Mucosa of stomach (tissue), 1 donor: ENCODE data around the gene HES7.
A peak's percentile ranks its signal among the peaks of the same experiment; 100 is the strongest.

Source experiments
- H3K27me3 ChIP-seq: one replicate; pipeline ENCODE4 v1.7.0; 2013; ENCODE audit warnings: mild to moderate bottlenecking, low read length; ENCODE audit not compliant: control insufficient read depth, insufficient read depth
- H3K36me3 ChIP-seq: one replicate; pipeline ENCODE4 v1.7.0; 2013; ENCODE audit warnings: low read length; ENCODE audit not compliant: control insufficient read depth, insufficient read depth
- H3K4me1 ChIP-seq: one replicate; pipeline ENCODE4 v1.7.0; 2013; ENCODE audit warnings: mild to moderate bottlenecking, low read length; ENCODE audit not compliant: control insufficient read depth, insufficient read depth
- H3K4me3 ChIP-seq: one replicate; pipeline ENCODE4 v1.7.0; 2013; ENCODE audit warnings: low read length
- H3K9ac ChIP-seq: one replicate; pipeline ENCODE4 v1.7.0; 2013; ENCODE audit warnings: mild to moderate bottlenecking, low read length, moderate library complexity
- H3K9me3 ChIP-seq: one replicate; pipeline ENCODE4 v1.7.0; 2013; ENCODE audit warnings: mild to moderate bottlenecking, low read length, moderate library complexity; ENCODE audit not compliant: control insufficient read depth
- donor health status: Pancreatic carcinoma.

Gene HES7

GRCh38 chr17:8137645-8138373 is 13.9 kb upstream of the HES7 start:
- H3K4me3 ChIP-seq = no peak overlapping the region
- H3K9ac ChIP-seq = peak overlapping the region; percentile 47

GRCh38 chr17:8133941-8134340 is 10.0 kb upstream of the HES7 start:
- Histone ChIP-seq H3K4me1 (peaks cover 11% of the 10 kb centered on the region), H3K9me3 (no peaks in the 10 kb centered on the region), H3K27me3 (peaks cover 12% of the 10 kb centered on the region), H3K9ac (no peak overlapping the region), H3K36me3 (no peaks in the 10 kb centered on the region), H3K4me3 (no peak overlapping the region)

More at GRCh38 chr17:8137645-8138373, 13.9 kb upstream of the HES7 start:
- Histone ChIP-seq H3K36me3 (peaks cover 20% of the 10 kb centered on the region), H3K27me3 (no peaks in the 10 kb centered on the region), H3K4me1 (peaks cover 18% of the 10 kb centered on the region), H3K9me3 (no peaks in the 10 kb centered on the region)

- Histone ChIP-seq H3K9me3 (no peaks in the 10 kb centered on the region), H3K36me3 (no peaks in the 10 kb centered on the region), H3K4me1 (peaks cover 6% of the 10 kb centered on the region), H3K4me3 (no peak overlapping the region), H3K9ac (no peak overlapping the region), H3K27me3 (peaks cover 16% of the 10 kb centered on the region)
Observed at GRCh38 chr17:8133399-8133798, 9.5 kb upstream of the HES7 start.

DNA sequence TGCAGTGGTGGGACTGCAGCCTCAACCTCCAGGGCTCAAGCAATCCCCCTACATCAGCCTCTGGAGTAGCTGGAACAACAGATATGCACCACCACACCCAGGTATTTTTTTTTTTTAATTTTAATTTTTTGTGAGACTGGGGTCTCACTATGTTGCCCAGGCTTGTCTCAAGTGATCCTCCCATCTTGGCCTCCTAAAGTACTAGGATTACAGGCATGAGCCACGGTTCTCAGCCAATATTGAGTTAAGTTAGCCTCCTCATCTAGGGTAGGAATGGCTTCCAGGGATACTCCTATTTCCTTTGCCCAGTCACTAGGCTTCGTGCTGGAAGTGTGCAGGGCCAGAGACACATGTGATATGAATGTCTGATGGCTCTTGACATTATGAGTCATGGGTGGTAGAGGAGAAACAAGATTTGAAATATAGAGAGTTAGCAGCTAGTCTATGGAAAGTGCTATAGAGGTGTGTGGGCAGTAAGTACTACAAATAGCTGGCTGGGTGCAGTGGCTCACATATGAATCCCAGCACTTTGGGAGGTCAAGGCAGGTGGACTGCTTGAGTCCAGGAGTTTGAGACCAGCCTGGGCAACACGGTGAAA is 8.0 kb upstream of the HES7 start:
- no peaks in the 10 kb centered on the region for H3K36me3 ChIP-seq
- no peak overlapping the region for H3K9ac ChIP-seq
- no peaks in the 10 kb centered on the region for H3K9me3 ChIP-seq
- peaks cover 28% of the 10 kb centered on the region for H3K27me3 ChIP-seq
- H3K4me1 ChIP-seq = peaks cover 5% of the 10 kb centered on the region
- H3K4me3 ChIP-seq = no peak overlapping the region

DNA sequence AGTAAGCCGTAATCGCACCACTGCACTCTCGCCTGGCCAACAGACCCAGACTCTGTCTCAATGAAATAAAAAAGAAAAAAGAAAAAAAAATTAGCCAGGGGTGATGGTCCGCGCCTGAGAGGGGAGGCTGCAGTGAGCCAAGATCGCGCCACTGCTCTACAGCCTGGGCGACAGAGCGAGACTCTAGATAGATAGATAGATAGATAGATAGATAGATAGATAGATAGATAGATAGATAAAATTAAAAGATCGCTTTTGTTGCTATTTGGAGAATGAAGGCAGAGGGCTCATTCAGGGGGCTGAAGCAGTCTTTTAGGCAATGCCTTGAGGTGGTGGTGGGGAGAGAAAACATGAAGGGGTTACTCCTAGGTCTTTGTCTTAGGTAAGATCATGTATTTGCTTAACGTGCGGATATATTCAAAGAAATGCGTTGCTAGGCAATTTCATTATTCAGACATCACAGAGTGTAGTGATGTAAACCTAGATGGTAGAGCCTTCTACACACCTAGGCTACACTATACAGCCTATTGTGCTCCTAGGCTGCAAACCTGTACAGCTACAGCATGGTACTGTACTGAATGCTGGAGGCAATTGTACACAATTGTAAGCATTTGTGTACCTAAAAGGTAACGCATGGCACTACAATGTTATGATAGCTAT is 4.3 kb upstream of the HES7 start:
- Histone ChIP-seq H3K4me3 (no peak overlapping the region), H3K4me1 (peaks cover 39% of the 10 kb centered on the region), H3K36me3 (no peaks in the 10 kb centered on the region), H3K9ac (no peak overlapping the region), H3K9me3 (no peaks in the 10 kb centered on the region), H3K27me3 (peaks cover 61% of the 10 kb centered on the region)

DNA sequence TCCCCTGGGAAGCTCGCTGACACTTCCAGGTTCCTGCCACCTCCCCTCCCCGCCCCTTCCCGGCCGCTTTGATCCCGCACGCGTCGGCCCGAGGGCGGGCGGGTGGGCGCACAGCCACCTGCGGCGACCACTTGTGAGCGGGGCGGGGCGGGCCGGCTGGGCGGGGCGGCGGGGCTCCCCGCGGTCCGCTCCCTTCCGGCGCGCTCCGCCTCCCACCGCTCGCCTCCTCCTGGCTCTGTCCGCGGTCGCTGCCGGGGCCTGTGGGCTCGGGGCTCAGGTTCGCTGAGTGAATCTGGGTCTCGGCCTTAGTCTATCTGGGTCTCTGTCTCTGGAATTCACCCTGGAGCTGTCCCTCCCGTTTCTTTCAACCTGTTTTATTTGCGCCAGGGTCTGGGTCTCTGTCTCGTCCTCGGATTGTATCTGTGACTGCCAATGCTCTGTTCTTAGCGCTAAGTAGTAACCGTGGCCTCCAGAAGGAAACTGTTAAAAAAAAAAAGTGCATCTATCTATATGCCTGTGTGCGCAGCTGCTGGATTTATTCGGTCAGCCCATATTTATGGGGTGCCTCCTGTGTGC is 2.7 kb upstream of the HES7 start:
- peak overlapping the region; percentile 63 for H3K4me3 ChIP-seq
- H3K36me3 ChIP-seq = no peaks in the 10 kb centered on the region
- H3K27me3 ChIP-seq = peaks cover 78% of the 10 kb centered on the region
- peaks cover 52% of the 10 kb centered on the region for H3K4me1 ChIP-seq
- H3K9me3 ChIP-seq = no peaks in the 10 kb centered on the region
- peak overlapping the region; percentile 65 for H3K9ac ChIP-seq

- Histone ChIP-seq H3K9ac (no peak overlapping the region), H3K4me3 (peak overlapping the region; percentile 63), H3K36me3 (no peaks in the 10 kb centered on the region), H3K27me3 (peaks cover 82% of the 10 kb centered on the region), H3K4me1 (peaks cover 54% of the 10 kb centered on the region), H3K9me3 (no peaks in the 10 kb centered on the region)
Observed at GRCh38 chr17:8125947-8126490, 2.1 kb upstream of the HES7 start.

GRCh38 chr17:8125154-8125946 is 1.4 kb upstream of the HES7 start:
- no peak overlapping the region for H3K9ac ChIP-seq
- peaks cover 88% of the 10 kb centered on the region for H3K27me3 ChIP-seq

GRCh38 chr17:8124350-8125153 is 646 bp upstream of the HES7 start:
- no peak overlapping the region for H3K4me3 ChIP-seq
- H3K36me3 ChIP-seq = no peaks in the 10 kb centered on the region
- no peaks in the 10 kb centered on the region for H3K9me3 ChIP-seq
- peaks cover 82% of the 10 kb centered on the region for H3K27me3 ChIP-seq
- no peak overlapping the region for H3K9ac ChIP-seq
- peaks cover 66% of the 10 kb centered on the region for H3K4me1 ChIP-seq

More at GRCh38 chr17:8125154-8125946, 1.4 kb upstream of the HES7 start:
- Histone ChIP-seq H3K4me1 (peaks cover 60% of the 10 kb centered on the region), H3K36me3 (no peaks in the 10 kb centered on the region), H3K4me3 (no peak overlapping the region), H3K9me3 (no peaks in the 10 kb centered on the region)

GRCh38 chr17:8122924-8123694 is 797 bp downstream of the HES7 start:
- Histone ChIP-seq H3K4me1 (peaks cover 74% of the 10 kb centered on the region), H3K36me3 (no peaks in the 10 kb centered on the region), H3K9me3 (no peaks in the 10 kb centered on the region), H3K27me3 (peaks cover 75% of the 10 kb centered on the region), H3K4me3 (peak overlapping the region; percentile 25), H3K9ac (no peak overlapping the region)
